Ovary (tissue), 10 donors: Measurements from ENCODE around the gene VAC14. TPM values are rescaled to one million over a fixed set of nuclear protein-coding genes. Genes with fewer than 3 reads are reported as not detected.
"Not testable (repeated sequence)": the region's sequence is repeated elsewhere in the genome, so short reads cannot be mapped to it uniquely, and the experiment has no call there.

ENCODE experiments used
- DNase-seq, 5 donors: peaks; one replicate each; pipeline ENCODE4 v3.0.0-alpha.2; 2019 to 2020
- H3K27ac ChIP-seq, 2 donors: fragments of 200-600 bp; one replicate each; pipeline versions ENCODE4 v1.5.1 to v1.8.0; 2019 to 2022
- H3K27me3 ChIP-seq: fragments of 200-600 bp; one replicate; pipeline ENCODE4 v1.8.0; 2022
- H3K36me3 ChIP-seq: fragments of 200-600 bp; sonication (generic); one replicate; pipeline ENCODE4 v1.5.1; 2019
- H3K4me1 ChIP-seq: one replicate; pipeline ENCODE4 v1.8.1; 2013; ENCODE audit warnings: mild to moderate bottlenecking, moderate library complexity; ENCODE audit not compliant: insufficient read depth
- H3K4me3 ChIP-seq: fragments of 200-600 bp; sonication (generic); one replicate; pipeline ENCODE4 v1.5.1; 2017
- H3K9me3 ChIP-seq, 2 donors: fragments of 200-600 bp in 1 of 2; sonication (generic) in 1 of 2; one replicate each; pipeline versions ENCODE4 v1.5.1 to v1.8.1; 2013 to 2019; ENCODE audit warnings: mild to moderate bottlenecking in 1 of 2, moderate library complexity in 1 of 2
- EP300 ChIP-seq: sonication (generic); formaldehyde crosslinking; IDR thresholded peaks from one replicate; pipeline ENCODE4 v1.6.1; 2017; ENCODE audit warnings: antibody characterized with exemption
- POLR2A ChIP-seq: fragments of 450-650 bp; IDR thresholded peaks from one replicate; pipeline ENCODE4 v1.6.1; 2017; ENCODE audit warnings: antibody characterized with exemption, mild to moderate bottlenecking, moderate library complexity
- WGBS, 3 donors: extraction: QIAGEN DNeasy Blood & Tissue Kit in 1 of 3; methylation state at CpG; one replicate each; pipeline versions ENCODE4 v1.1.5 to v1.1.7; 2013 to 2017; 5-methylcytosine and 5-hydroxymethylcytosine counted together
- intact Hi-C, 4 donors: fragments of 100-400 bp; cut with DNase I; formaldehyde crosslinking; loops; one replicate each; pipeline versions ENCODE4 v1.11.0 to v1.15.1; 2022 to 2023
- long read RNA-seq, 3 donors: library from polyadenylated mRNA in 2 of 3; unstranded in 2 of 3; transcript quantifications; one replicate each; pipeline ENCODE4 v2.0.0 and lab custom pipeline, GENCODE V29; 2021 to 2026
- polyA plus RNA-seq, 2 donors: library from polyadenylated mRNA; stranded (reverse); fragments of 200-250 nt in 1 of 2; fragments of 350-450 nt in 1 of 2; fragmentation: Illumina TruSeq in 1 of 2; extraction: RNeasy Lipid Tissue Mini Kit (QIAGEN cat#74804) in 1 of 2; gene quantifications; one replicate each; pipeline ENCODE4 v1.2.3, GENCODE V29; 2013 to 2014
- total RNA-seq, 7 donors: library from RNA; depleted of rRNA in 2 of 7; stranded (reverse); fragments of >200 nt in 2 of 7; fragmentation: NEBNext Ultra II Directional in 3 of 7; extraction: Animal tissue kit (Norgen Biotek cat#: 25700) in 3 of 7; gene quantifications; one replicate each; pipeline versions ENCODE4 v1.1.0 to v1.2.4, GENCODE V29; 2016 to 2023
- TF ChIP-seq, protein P1 (sequence below), 3 donors: fragments of 450-650 bp in 2 of 3; fragments of 200-600 bp in 1 of 3; IDR thresholded peaks; one replicate each; pipeline versions ENCODE4 v1.5.1 to v1.8.0; 2016 to 2022; ENCODE audit warnings: antibody characterized with exemption in 3 of 3, mild to moderate bottlenecking in 1 of 3
- donor health status: DM: no; HTN: no; CAD: no; lungs with moderate emphysema.
- donor health status: DM: no; HTN: no; CAD: no.
- donor health status: Bipolar disorder and iron deficiency.
- donor health status: DM: yes; HTN: yes; CAD: no.
- donor health status: DM: no; HTN: no; CAD: no.
- donor health status: DM: yes; HTN: yes; CAD: no.

VAC14 gene
- total RNA-seq (10 to 100 TPM; 15.5 to 32.4 (median 24.2) TPM), polyA plus RNA-seq (10 to 100 TPM in 1 of 2 donors, 1 to 10 TPM in 1; 9.9 to 19.5 TPM)
- long read RNA-seq, donor 1, transcript VAC14-201 (19 exons, 3,099 nt) = minor isoform, 5 of 35 reads
- long read RNA-seq, donor 1, transcript VAC14-212 (1 exons, 3,609 nt) = major isoform, 6 of 35 reads
- long read RNA-seq, donor 1, partial matches to known transcripts = 18 of 35 reads
- long read RNA-seq, donor 1, other reads (novel, unspliced or antisense) = 6 of 35 reads
- long read RNA-seq, donor 2, transcript VAC14-201 (19 exons, 3,099 nt) = major isoform, 8 of 10 reads
- long read RNA-seq, donor 2, partial matches to known transcripts = 0 of 10 reads
- long read RNA-seq, donor 2, other reads (novel, unspliced or antisense) = 0 of 10 reads
- long read RNA-seq, donor 3, transcript VAC14-212 (1 exons, 3,609 nt) = minor isoform, 7 of 105 reads
- long read RNA-seq, donor 3, transcript VAC14-201 (19 exons, 3,099 nt) = major isoform, 65 of 105 reads
- long read RNA-seq, donor 3, partial matches to known transcripts = 19 of 105 reads
- long read RNA-seq, donor 3, other reads (novel, unspliced or antisense) = 13 of 105 reads

DNA sequence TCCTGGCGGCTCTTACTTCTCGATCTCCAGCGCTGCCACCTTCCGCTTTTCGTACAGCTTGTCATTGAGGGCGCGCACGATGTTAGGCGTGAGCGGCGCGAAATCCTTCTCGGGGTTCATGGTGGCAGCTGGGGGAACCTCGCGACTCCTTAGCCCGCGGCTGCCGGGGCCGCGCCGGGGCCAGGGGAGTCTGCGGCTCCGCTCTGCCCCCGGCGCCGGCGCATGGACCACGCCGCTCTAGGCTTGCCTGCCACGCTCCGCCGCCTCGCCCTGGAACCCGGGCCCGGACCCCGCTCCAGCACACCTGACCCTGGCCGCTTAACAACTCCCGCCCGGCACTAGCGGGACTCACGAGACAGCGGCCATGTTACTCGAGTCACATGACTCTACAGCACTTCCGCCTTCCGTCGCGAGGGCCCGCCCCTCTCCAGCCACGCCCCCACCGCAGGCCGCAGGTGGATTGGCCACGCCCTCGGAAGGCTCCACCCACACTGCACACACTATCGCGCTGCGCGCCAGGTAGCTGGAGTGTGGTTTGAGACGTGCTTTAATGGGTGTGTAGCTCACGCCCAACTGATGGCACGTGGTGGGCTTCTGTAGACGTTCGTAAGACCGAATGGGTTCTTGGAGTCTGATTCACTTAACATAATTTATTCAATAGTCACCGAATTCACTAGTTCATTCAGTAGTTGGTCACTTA lies at the start of gene VAC14:
Gene VAC14 (minus strand): TSS at position 378 of the 700 bp plus-strand sequence. CDS start 258 bp downstream, at position 120.
- H3K4me3 ChIP-seq = peak within 1 kb of the TSS; percentile 92
- 0 to 1% (median 0%) methylated on average over 63 to 64 of the region's 64 CpGs for WGBS, 3 donors
- H3K27ac ChIP-seq = no peak within 1 kb of the TSS
- intact Hi-C loops = no loop called here
- TF ChIP-seq EP300 = no peak
- peak; percentile 37 for TF ChIP-seq POLR2A
- TF ChIP-seq, protein P1, sequence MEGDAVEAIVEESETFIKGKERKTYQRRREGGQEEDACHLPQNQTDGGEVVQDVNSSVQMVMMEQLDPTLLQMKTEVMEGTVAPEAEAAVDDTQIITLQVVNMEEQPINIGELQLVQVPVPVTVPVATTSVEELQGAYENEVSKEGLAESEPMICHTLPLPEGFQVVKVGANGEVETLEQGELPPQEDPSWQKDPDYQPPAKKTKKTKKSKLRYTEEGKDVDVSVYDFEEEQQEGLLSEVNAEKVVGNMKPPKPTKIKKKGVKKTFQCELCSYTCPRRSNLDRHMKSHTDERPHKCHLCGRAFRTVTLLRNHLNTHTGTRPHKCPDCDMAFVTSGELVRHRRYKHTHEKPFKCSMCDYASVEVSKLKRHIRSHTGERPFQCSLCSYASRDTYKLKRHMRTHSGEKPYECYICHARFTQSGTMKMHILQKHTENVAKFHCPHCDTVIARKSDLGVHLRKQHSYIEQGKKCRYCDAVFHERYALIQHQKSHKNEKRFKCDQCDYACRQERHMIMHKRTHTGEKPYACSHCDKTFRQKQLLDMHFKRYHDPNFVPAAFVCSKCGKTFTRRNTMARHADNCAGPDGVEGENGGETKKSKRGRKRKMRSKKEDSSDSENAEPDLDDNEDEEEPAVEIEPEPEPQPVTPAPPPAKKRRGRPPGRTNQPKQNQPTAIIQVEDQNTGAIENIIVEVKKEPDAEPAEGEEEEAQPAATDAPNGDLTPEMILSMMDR (IDR thresholded peaks at IDR 0.05) = no peak
- DNase-seq = peak; percentile 86 to 93 (median 91)
- no peaks in the 10 kb centered on the region for H3K36me3 ChIP-seq
- H3K9me3 ChIP-seq = no peaks in the 10 kb centered on the region
- H3K27me3 ChIP-seq = no peaks in the 10 kb centered on the region
- peaks cover 4% of the 10 kb centered on the region for H3K4me1 ChIP-seq

DNA sequence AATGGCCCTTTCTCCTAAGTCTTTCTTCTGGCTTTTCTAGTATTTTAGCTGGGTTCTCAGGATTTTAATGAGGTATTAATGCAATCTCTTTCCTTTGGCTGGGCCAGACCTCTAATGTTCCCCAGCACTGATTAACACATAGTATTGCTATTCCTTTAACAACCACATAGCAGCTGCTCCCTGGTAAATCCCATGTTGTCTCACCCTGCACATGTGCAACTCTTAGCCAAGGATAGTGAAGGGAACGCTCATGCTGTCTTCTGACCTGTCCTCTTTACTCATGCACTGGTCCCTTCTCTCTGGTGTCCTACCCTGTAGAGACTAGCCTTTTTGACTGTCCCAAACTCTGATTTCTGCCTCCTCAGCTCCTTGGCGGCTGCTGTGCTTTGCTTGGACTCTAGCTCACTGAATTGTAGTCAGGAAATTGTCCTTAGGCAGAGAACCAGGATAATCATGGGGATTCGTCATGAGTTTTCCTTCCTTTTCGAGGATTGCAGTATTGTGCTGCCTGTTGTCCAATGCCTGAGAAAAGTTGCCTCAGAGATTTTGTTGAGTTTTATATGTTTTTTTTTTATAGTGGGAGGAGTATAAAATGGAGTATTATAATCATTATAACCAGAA lies 22.6 kb upstream of the VAC14 start:
- H3K4me1 ChIP-seq, H3K4me3 ChIP-seq, DNase-seq, H3K27me3 ChIP-seq, H3K9me3 ChIP-seq, H3K27ac ChIP-seq, H3K36me3 ChIP-seq, intact Hi-C loops: not testable (repeated sequence)
- 66 to 89% (median 73%) methylated on average over 2 to 3 of the region's 4 CpGs for WGBS, 3 donors

DNA sequence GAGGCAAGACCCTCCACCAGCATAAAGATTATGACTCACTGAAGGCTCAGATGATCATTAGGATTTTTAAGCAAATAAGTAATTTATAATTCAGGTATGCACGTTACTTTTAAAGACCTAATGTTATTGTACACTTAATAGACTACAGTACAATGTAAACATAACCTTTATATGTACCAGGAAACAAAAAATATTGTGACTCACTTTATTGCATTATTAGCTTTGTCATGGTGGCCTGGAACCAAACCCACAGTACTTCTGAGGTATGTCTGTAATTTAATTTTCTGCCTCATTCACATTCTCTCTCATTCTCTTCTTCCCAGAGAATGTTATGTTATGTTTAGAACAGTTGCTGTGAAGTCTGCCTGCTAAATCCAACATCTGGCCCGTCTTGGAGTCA lies 21.8 kb upstream of the VAC14 start:
- DNase-seq, H3K4me1 ChIP-seq, H3K27me3 ChIP-seq, H3K36me3 ChIP-seq, H3K27ac ChIP-seq, H3K4me3 ChIP-seq, intact Hi-C loops, H3K9me3 ChIP-seq: not testable (repeated sequence)
- 13 to 55% methylated on average over 1 of the region's 2 CpGs; no CpG with 5 or more reads in 1 of the 3 donors for WGBS, 3 donors

DNA sequence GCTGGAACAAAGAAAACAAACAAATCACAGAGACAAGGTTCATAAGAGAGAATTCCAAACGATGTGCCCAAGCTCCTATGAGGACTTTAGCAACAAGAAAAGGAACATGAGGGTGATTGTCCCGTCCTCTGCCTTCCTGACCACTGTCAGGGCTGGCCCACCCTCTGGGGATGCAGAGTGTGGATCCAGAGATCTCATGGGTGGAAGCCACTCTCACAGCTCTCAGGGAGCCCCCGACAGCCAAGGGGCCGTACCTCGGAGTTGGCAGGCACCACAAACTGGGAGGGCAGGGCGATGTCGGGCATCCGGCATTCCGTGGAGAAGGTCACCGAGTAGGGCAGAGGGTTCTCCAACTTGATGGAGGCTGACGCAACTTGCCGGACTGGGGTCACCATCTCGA lies 17.1 kb upstream of the VAC14 start:
- H3K27me3 ChIP-seq, DNase-seq, H3K9me3 ChIP-seq, H3K4me1 ChIP-seq, H3K4me3 ChIP-seq, H3K36me3 ChIP-seq, H3K27ac ChIP-seq, intact Hi-C loops: not testable (repeated sequence)
- WGBS, 3 donors = 75 to 78% (median 78%) methylated on average over 5 to 11 of the region's 13 CpGs

DNA sequence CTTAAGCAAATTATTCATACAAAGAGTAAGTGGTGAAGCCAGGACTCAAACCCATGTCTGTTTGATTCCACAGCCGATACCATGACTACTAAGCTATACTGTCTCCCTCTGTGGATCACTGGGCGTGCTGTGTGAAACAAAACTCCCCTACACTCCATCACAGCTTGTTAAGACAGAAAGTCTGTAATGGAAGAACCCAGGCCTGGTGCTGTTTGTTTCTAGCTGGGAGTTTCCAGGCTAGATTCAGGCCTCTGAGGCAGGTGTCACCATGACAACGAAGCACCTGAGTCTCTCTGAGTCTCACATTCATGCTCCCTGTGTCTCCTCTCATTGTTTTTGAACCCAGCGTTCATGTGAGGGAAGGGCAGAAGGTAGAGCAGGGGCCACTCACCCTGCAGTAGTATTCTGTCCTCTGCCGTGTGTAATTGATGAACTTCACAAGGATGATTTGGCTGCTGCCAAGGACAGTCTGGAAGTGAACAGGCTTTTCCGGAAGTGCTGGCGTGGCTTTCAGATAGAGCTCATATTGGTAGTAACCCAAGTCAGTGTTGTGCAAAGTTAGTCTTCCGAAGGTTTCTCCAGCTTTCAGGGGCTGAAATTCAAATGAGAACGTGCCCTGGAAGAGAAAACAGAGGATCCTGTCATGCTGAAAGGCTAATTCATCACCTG lies 8.6 kb upstream of the VAC14 start:
- DNase-seq = no peak
- 54 to 62% (median 59%) methylated on average over 9 of the region's 9 CpGs for WGBS, 3 donors

More for the DNA sequence above, 8.6 kb upstream of the VAC14 start:
- no peaks in the 10 kb centered on the region for H3K9me3 ChIP-seq
- no peak for TF ChIP-seq EP300
- TF ChIP-seq, protein P1 (IDR thresholded peaks at IDR 0.05) = no peak
- no peak for TF ChIP-seq POLR2A
- H3K4me1 ChIP-seq = no peaks in the 10 kb centered on the region
- no peaks in the 10 kb centered on the region for H3K27me3 ChIP-seq
- H3K4me3 ChIP-seq = no peak overlapping the region
- no peak overlapping the region for H3K27ac ChIP-seq
- intact Hi-C loops = no loop called here
- H3K36me3 ChIP-seq = no peaks in the 10 kb centered on the region
